ENCODE data around the gene AGAP9.
"Not testable (repeated sequence)": the region's sequence is repeated elsewhere in the genome, so short reads cannot be mapped to it uniquely, and the experiment has no call there.

AGAP9 gene

DNA sequence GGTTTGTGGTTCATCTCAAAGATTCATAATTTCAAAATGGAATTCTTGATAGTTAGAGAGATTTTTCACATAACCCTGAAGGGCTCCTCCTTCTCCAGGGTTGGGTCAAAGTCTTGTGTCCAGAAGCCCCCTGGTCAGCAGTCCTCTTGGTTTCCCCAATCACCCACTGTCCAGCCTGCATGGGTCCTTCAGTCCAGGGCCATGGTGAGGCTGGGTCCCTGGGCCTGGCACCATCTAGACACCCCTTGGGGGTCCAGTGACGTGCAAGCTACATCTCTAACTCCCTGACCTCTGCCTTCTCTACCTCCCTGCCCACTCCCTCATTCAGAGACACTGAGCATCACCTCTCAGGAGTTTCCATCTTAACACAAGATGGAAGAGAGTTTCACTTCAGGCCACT is 65.6 kb downstream of the AGAP9 start:
- no peaks in the 10 kb centered on the region for H3K4me1 ChIP-seq

GRCh38 chr10:47457528-47457820 is 66.0 kb downstream of the AGAP9 start:
- H3K4me3 ChIP-seq, result no peak overlapping the region
- H3K4me1 ChIP-seq, result no peaks in the 10 kb centered on the region
- DNase-seq (ENCODE audit: low spot score in 2 of 2), result no peak
- H3K27me3 ChIP-seq (ENCODE audit: low read depth), result no peaks in the 10 kb centered on the region
- in situ Hi-C loops (cut with MboI; ENCODE audit: low sequenced_read_pairs), result no loop called here
- H3K9me3 ChIP-seq, result no peaks in the 10 kb centered on the region
- no peaks in the 10 kb centered on the region for H3K36me3 ChIP-seq (replicated peaks)

More for the DNA sequence above, 65.6 kb downstream of the AGAP9 start:
- DNase-seq (ENCODE audit: low spot score in 2 of 2), result no peak
- Histone ChIP-seq H3K9me3 (no peaks in the 10 kb centered on the region), H3K27me3 (ENCODE audit: low read depth) (no peaks in the 10 kb centered on the region), H3K4me3 (no peak overlapping the region), H3K36me3 (replicated peaks) (no peaks in the 10 kb centered on the region)
- in situ Hi-C loops (cut with MboI; ENCODE audit: low sequenced_read_pairs), result no loop called here

- Histone ChIP-seq H3K4me3 (no peak overlapping the region), H3K27me3 (ENCODE audit: low read depth) (no peaks in the 10 kb centered on the region), H3K9me3 (no peaks in the 10 kb centered on the region), H3K4me1 (no peaks in the 10 kb centered on the region), H3K36me3 (replicated peaks) (no peaks in the 10 kb centered on the region)
- DNase-seq (ENCODE audit: low spot score in 2 of 2), result no peak
- in situ Hi-C loops (cut with MboI; ENCODE audit: low sequenced_read_pairs), result no loop called here
These were observed 66.5 kb downstream of the AGAP9 start for GRCh38 chr10:47456794-47457527.

DNA sequence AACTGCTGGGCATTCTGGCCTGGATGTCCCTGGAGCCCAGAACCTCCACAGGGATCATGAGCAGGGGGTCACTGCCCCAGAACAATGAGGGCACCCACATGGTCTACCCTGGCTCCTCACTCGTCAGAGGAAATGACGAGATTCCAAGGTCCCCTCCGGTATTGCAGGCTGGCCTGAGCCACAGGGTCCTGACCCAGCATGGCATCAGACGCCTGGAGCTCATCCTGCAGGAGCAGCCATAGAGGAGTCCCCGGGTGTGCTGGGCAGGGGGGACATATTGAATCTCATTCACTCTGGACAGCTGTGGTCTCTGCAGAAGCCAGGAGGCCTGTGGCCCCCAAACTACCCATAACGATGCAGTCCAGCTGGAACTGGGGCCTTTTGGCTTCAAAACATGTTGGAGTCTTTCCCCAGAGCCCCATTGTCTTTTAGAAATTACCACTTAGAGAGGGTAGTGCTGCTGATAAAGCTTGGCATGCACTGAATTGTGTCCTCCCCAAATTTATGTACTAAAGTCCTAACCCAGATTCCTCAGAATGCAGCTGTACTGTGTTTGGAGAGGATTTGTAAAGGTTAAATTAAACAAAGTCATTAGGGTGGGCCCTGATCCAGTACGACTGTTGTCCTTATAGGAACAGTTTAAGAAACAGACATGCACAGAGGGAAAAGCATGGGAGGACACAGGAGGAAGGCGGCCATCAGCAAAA is 67.2 kb downstream of the AGAP9 start:
- no peak overlapping the region for H3K4me3 ChIP-seq
- H3K36me3 ChIP-seq (replicated peaks), result no peaks in the 10 kb centered on the region
- in situ Hi-C loops (cut with MboI; ENCODE audit: low sequenced_read_pairs), result no loop called here
- no peaks in the 10 kb centered on the region for H3K27me3 ChIP-seq (ENCODE audit: low read depth)
- DNase-seq (ENCODE audit: low spot score in 2 of 2), result no peak
- no peaks in the 10 kb centered on the region for H3K9me3 ChIP-seq
- no peaks in the 10 kb centered on the region for H3K4me1 ChIP-seq

GRCh38 chr10:47455350-47456078 is 67.9 kb downstream of the AGAP9 start:
- H3K4me3 ChIP-seq; in situ Hi-C loops (cut with MboI; ENCODE audit: low sequenced_read_pairs); DNase-seq (ENCODE audit: low spot score in 2 of 2); H3K4me1 ChIP-seq; H3K9me3 ChIP-seq; H3K27me3 ChIP-seq (ENCODE audit: low read depth); H3K36me3 ChIP-seq (replicated peaks): not testable (repeated sequence)

GRCh38 chr10:47454780-47455058 is 68.7 kb downstream of the AGAP9 start:
- no peaks in the 10 kb centered on the region for H3K27me3 ChIP-seq (ENCODE audit: low read depth)
- no peak overlapping the region for H3K4me3 ChIP-seq
- H3K36me3 ChIP-seq (replicated peaks), result no peaks in the 10 kb centered on the region
- H3K9me3 ChIP-seq, result no peaks in the 10 kb centered on the region
- no peaks in the 10 kb centered on the region for H3K4me1 ChIP-seq
- in situ Hi-C loops (cut with MboI; ENCODE audit: low sequenced_read_pairs), result no loop called here
- no peak for DNase-seq (ENCODE audit: low spot score in 2 of 2)

DNA sequence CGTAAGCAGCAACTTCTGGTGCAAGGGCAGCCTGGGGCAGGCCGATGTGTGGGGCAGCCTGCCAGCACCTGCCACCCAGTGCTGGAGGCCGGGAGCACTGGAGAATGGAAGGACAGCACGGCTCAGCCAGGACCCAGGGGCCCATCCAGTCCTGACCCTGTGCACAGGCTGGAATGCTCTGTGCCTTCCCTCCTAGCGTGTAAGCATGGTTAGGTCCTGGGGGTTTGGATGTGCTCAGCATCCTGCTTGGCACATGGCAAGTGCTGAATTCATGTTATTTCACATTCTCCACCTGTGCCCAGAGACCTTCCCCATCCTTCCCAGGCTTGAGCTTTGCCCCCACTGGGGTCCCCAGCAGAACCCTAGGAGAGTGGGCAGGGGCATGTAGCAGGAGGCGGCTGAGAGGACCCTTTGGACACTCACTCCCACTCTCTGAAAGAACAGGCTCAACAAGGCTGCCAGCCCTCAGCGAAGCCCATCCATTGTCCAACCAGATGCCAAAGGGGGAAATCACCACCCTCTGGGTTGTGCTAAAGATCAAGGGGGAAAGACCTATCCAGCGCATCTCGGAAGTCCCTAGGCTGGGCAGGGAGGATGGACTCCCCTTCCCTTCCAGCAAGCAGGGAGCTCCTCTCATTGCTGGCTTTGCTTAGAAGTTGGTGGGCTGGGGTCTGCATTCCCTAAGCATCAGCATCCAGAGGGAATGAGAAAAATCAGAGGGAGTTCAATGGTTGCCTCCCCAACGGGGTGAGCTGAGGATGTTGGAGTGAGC is 69.2 kb downstream of the AGAP9 start:
- no peaks in the 10 kb centered on the region for H3K27me3 ChIP-seq (ENCODE audit: low read depth)
- H3K36me3 ChIP-seq (replicated peaks), result no peaks in the 10 kb centered on the region
- no peaks in the 10 kb centered on the region for H3K9me3 ChIP-seq
- no peaks in the 10 kb centered on the region for H3K4me1 ChIP-seq
- in situ Hi-C loops (cut with MboI; ENCODE audit: low sequenced_read_pairs), result no loop called here
- H3K4me3 ChIP-seq, result no peak overlapping the region
- no peak for DNase-seq (ENCODE audit: low spot score in 2 of 2)

GRCh38 chr10:47453141-47454007 is 70.1 kb downstream of the AGAP9 start:
- no peaks in the 10 kb centered on the region for H3K27me3 ChIP-seq (ENCODE audit: low read depth)
- in situ Hi-C loops (cut with MboI; ENCODE audit: low sequenced_read_pairs), result no loop called here

DNA sequence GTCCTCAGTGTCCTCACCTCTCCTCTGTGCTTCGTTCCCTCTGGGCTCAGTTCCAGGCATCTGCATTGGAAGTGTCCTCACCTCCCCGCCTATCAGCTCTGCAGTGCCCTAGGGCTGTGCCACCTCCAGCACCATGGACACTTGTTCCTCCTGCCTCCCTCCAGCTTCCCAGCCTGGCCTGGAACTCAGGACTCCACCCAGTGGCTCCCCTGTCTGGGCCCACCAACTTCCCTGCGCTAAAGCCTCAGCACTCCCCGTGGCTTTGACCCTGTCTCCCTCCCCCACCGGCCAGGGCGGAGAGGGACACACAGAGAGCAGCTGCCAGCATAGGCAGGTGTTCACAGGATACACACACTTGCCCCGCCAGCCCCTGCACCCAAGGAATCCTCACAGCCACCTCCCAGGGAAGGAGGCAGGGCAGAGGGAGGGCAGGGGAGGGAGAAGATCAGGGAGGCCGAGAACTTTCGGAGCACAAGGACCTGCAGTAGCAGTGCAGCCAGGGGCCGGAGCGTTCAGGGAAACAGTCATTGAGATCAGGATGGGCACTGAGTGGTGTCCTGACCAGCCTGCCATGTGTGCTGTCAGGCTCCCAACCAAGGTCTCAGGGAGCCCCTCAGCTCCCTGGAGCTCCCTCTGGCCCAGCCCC is 70.8 kb downstream of the AGAP9 start:
- no peaks in the 10 kb centered on the region for H3K27me3 ChIP-seq (ENCODE audit: low read depth)
- no peaks in the 10 kb centered on the region for H3K36me3 ChIP-seq (replicated peaks)
- DNase-seq (ENCODE audit: low spot score in 2 of 2), result no peak
- no peaks in the 10 kb centered on the region for H3K9me3 ChIP-seq
- in situ Hi-C loops (cut with MboI; ENCODE audit: low sequenced_read_pairs), result no loop called here
- H3K4me3 ChIP-seq, result no peak overlapping the region
- no peaks in the 10 kb centered on the region for H3K4me1 ChIP-seq

More at GRCh38 chr10:47453141-47454007, 70.1 kb downstream of the AGAP9 start:
- Histone ChIP-seq H3K9me3 (no peaks in the 10 kb centered on the region), H3K4me1 (no peaks in the 10 kb centered on the region), H3K4me3 (no peak overlapping the region), H3K36me3 (replicated peaks) (no peaks in the 10 kb centered on the region)
- no peak for DNase-seq (ENCODE audit: low spot score in 2 of 2)

GRCh38 chr10:47451998-47452494 is 71.4 kb downstream of the AGAP9 start:
- Histone ChIP-seq H3K4me3 (no peak overlapping the region), H3K27me3 (ENCODE audit: low read depth) (no peaks in the 10 kb centered on the region), H3K4me1 (no peaks in the 10 kb centered on the region), H3K9me3 (no peaks in the 10 kb centered on the region), H3K36me3 (replicated peaks) (no peaks in the 10 kb centered on the region)
- in situ Hi-C loops (cut with MboI; ENCODE audit: low sequenced_read_pairs), result no loop called here
- DNase-seq (ENCODE audit: low spot score in 2 of 2), result no peak
